ENCODE results near the gene DIP2C. TPM values are rescaled to one million over a fixed set of nuclear protein-coding genes. Genes with fewer than 3 reads are reported as not detected.
"Not testable (repeated sequence)": the region's sequence is repeated elsewhere in the genome, so short reads cannot be mapped to it uniquely, and the experiment has no call there.

DIP2C gene
- polyA plus RNA-seq, 3 donors: 4.4 to 15.1 (median 10.0) TPM

DNA sequence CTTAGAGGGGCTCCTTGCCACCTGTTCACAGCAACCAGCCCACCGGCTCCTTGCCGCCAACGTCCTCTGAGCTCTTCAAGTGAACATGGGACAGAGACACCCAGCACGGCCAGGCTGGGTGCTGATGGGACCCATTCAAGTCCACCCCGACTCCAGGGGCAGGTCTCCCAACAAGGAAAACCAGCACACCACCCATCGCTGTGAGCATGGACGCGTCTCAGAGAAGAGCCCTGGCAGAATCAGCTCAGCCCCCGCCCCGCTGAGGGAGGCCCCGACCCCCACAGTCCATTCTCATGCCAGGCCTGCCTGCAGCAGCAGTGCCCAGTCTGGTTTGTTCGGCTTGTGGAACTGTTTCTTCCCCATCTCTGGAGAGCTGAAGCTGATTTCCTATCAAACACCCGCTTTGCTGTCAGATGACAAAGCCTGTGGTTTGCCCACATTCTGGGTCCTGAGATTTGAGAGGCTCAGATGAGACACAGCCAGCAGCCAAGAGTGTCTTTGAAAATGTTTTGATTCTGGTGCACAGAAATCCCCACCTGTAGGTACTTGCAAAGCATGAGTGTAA is 337.6 kb downstream of the DIP2C start:
- WGBS, 3 donors: 85 to 90% (median 89%) methylated on average over 13 of the region's 13 CpGs

DNA sequence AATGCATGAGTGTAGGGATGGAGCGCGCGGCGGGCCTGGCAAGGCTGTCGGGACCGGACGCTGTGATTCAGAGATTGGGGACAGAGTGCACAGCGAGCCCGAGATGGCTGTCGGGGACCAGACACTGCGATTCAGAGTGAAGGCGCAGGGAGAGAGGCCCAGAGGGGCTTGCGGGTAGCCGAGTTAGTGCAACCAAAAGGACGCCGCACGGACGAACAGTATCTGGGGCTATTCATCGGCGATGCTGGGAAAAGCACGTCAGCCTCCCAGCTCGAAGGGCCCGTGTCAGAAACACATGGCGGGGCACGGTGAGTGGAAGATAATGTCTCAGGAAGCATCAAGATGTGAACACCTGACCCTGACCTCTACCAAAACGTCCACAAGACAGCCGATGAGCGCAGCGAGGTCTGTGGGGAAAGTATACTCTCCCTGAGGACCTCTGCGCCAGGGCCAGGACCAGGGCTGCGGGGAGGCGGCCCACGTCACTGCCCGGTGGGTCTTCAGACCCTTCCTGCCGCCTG is 338.4 kb downstream of the DIP2C start:
- H3K27ac ChIP-seq (ENCODE audit: low read depth, low read length): no peak overlapping the region
- WGBS, 3 donors: 92 to 95% (median 93%) methylated on average over 35 of the region's 35 CpGs

More for the DNA sequence above, 337.6 kb downstream of the DIP2C start:
- H3K27ac ChIP-seq (ENCODE audit: low read depth, low read length): no peak overlapping the region

DNA sequence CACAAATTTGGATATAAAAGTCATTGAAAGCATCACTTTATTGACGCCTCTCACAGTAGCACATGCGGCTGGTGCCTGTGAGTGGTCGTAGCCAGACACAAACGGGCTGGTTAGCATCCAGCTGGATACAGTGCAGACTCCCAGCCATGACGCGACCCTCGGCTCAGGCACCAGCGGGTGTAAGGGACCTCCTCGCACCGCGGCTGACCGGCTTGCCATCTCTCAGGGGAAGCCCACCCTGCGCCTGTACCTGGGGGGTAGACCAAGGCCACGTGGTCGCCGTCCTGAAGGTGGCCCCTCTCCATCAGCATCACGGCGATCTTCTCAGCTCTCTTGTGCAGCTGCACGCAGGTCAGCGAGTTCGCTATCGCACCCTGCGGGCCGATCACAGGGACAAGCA is 340.4 kb downstream of the DIP2C start:
- H3K27ac ChIP-seq (ENCODE audit: low read depth, low read length): no peak overlapping the region
- 94 to 96% (median 95%) methylated on average over 24 of the region's 24 CpGs for WGBS, 3 donors

DNA sequence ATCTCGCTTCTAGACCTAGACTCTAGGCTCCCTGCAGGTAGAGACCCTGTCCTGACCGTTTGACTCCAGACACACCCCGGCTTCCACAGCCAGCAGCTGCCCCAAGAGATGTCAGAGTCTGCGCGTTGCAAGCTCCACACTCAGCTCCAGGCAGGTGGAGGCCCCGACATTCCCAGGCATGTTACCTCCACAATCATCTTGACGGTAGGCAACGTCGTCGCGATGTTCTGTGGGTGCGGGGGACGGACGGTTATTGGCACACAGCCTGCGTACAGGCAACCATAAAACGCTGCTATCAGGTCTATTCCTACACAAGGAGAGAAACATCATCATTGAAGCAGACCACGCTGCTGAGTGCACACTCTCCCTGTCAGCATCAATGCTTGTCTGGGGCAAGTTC is 341.0 kb downstream of the DIP2C start:
- H3K27ac ChIP-seq (ENCODE audit: low read depth, low read length): no peak overlapping the region
- WGBS, 3 donors: 95 to 97% (median 96%) methylated on average over 17 of the region's 17 CpGs

DNA sequence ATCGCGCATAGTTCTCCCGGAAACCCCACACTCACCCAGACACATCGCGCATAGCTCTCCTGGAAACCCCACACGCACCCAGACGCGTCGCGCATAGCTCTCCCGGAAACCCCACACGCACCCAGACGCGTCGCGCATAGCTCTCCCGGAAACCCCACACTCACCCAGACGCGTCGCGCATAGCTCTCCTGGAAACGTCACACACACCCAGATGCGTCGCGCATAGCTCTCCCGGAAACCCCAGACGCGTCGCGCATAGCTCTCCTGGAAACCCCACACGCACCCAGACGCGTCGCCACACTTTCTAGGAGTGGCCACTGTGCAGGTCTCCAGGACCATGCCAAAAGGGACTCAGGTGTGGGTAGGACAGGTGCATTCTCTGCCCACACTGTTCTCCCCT is 341.7 kb downstream of the DIP2C start:
- not testable (repeated sequence) for H3K27ac ChIP-seq (ENCODE audit: low read depth, low read length)
- WGBS, 3 donors: 93 to 96% (median 94%) methylated on average over 32 to 34 of the region's 34 CpGs

DNA sequence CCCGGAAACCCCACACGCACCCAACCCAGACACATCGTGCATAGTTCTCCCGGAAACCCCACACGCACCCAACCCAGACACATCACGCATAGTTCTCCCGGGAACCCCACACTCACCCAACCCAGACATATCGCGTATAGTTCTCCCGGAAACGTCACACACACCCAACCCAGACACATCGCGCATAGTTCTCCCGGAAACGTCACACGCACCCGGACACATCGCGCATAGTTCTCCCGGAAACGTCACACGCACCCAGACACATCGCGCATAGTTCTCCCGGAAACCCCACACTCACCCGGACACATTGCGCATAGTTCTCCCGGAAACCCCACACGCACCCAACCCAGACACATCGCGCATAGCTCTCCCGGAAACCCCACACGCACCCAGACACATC is 342.3 kb downstream of the DIP2C start:
- 88 to 89% (median 89%) methylated on average over 32 to 33 of the region's 33 CpGs for WGBS, 3 donors
- not testable (repeated sequence) for H3K27ac ChIP-seq (ENCODE audit: low read depth, low read length)

DNA sequence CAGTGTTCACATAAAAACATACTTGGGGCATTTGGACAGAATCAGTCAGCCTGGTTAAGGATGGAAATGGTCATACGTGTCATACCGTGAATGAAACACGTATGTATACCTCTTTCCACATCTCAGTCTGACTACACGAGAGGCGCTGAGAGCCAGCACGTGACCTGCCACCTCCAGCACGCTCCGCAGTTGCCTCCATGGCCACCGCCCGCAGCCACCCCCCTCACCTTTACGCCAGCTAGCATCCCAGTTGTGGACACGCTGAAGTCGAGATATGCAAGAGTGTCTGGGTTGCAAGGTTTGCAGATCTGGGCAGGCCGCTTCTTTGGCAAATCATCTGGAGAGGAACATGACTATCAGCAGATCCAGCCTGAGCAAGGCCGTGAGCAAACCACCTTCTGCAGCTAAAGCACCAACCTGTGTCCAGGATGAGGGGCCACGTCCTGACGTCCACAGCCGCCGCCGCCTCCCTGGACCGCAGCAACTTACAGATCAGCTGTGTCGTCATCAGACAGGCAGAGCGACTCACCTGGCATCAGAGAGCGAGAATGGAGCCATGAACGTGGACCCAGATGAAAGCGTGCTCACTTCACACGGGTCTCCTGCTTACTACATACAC is 344.8 kb downstream of the DIP2C start:
- WGBS, 3 donors: 94 to 95% (median 95%) methylated on average over 27 of the region's 27 CpGs

DNA sequence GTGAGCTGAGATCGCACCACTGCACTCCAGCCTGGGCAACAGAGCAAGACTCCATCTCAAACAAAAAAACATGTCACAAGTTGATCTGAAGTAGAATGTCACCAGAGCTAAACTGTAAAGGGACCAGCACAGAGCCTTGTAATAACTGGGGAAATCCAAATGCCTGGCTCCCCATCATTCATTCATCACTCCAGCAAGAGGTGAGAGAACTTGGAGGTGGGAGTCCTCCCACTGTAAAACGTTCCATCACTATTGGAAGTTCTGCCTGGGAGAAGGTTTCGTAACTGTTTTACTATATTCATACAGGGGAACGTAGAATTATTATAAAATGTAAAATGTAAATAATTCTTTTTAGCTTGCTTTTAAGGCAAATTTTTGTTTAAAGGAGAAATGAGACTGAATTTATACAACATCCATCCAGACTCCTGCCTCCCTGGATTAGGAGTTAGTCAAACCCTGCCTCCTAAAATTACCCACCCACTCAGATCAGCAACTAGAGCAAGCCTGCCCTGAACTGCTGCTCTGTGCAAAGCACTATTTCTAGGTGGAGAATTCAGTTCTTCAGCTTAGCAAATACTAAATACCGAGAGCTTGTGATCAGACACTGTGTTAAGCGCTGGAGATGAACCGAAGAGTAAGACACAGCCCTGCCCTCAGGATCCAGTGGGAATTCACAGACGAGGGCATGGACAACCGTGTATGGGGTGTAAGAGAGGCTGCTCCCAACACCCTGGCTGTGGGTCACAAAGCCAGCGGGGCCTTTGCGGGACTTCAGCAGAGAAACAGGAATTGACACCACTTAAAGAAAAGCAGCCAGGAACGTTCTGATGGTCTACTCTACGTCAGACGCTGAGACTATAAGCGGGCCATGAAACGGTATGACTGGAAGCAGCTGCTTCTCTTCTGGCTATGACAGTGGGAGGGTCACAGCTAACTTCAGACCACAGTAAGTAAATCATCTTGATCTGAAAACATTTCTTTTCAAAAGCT is 345.9 kb downstream of the DIP2C start:
- WGBS, 3 donors: 81 to 89% (median 82%) methylated on average over 16 of the region's 16 CpGs
- no peak overlapping the region for H3K27ac ChIP-seq (ENCODE audit: low read depth, low read length)

More for the DNA sequence above, 344.8 kb downstream of the DIP2C start:
- H3K27ac ChIP-seq (ENCODE audit: low read depth, low read length): no peak overlapping the region

DNA sequence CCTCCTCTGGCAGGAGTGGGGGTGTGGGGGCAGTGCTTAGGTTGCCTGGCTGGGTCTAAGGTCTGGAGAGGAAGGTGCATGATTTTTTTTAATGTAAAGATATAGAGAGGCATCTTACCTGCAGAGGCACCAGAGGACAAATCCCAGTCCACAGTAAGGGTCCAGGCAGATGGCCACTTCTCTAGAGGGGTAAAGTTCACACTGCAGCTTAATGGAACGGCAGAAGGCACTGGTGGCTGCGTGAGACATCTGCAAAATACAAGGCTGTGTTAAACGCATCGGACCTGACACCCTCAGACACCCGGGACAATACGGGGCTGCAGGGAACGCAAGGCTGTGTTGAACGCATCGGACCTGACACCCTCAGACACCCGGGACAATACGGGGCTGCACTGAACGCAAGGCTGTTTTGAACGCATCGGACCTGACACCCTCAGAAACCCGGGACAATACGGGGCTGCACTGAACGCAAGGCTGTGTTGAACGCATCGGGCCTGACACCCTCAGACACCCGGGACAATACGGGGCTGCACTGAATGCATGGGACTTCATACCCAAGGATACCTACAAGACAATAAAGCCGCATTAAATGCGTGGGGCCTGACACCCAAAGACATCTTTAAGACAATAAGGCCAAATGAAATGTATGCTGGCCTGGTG is 348.3 kb downstream of the DIP2C start:
- no peak overlapping the region for H3K27ac ChIP-seq (ENCODE audit: low read depth, low read length)
- WGBS, 3 donors: 93 to 96% (median 94%) methylated on average over 23 of the region's 23 CpGs

DNA sequence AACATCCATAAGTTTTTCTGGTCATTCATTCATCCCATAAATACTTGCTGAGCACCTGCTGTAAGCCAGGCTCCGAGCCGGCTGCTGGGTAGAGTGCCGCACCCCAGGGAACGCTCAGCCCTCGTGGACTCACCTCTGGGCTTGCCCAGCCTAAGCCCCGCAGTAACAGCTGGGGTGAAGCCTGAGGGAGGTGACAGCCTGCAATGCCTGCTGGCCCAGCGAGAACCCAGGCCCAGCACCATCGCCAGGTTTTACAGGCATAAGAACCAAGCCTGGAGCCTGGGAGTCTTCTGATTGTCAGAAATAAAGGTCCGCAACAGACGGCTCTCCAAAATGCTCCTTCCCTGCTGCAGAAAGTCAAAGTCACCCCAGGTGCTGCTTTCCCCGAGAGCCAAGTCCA is 348.8 kb downstream of the DIP2C start:
- H3K27ac ChIP-seq (ENCODE audit: low read depth, low read length): no peak overlapping the region
- 92 to 95% (median 94%) methylated on average over 11 of the region's 11 CpGs for WGBS, 3 donors

DNA sequence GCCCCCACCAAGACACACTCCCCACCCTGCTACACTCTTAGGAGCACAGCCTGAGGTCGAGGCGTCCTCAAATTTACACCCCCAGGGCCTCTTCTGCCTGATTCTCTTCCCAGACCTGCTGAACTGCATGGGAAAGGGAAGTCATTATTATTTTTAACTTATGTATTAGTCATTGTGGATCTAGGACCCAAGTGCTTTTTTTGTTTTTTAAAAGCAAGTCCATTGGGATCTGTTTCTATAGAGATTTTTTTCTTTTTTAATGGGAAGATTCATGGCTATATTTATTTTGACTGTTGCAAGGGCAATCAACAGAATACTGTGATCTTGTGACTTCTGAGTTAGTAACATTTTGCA is 350.5 kb downstream of the DIP2C start:
- H3K27ac ChIP-seq (ENCODE audit: low read depth, low read length): no peak overlapping the region
- WGBS, 3 donors: 65 to 86% (median 79%) methylated on average over 2 of the region's 2 CpGs

DNA sequence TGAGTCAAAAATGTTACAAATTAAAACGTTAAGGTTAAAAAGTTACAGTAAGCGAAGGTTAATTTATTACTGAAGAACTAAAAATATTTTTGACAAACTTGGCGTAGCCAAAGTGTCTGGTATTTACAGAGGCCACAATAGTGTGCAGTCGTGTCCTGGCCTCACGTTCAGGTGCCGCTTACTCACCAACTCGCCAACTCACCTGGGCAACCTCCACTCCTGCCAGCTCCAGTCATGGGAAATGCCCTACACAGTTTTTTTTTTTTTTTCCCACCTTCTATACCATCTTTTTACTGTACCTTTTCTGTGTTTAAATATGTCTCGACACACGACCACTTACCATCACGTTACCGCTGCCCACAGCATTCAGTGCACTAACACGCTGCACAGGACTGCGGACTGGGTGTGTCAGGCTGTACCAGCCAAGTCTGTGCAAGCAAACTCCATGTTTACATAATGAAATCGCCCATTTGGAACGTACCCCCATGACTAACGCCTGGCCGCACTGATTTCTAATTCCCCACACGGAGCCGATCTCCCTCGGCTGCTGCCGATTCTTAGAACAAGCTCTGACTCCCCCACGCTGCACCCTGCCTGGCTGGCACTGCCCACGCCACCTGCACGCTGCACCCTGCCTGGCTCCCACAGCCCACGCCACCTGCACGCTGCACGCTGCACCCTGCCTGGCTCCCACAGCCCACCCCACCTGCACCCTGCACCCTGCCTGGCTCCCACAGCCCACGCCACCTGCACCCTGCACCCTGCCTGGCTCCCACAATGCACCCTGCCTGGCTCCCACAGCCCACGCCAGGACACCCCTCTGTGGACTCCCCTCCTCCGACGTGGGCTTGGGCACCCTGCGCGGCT is 351.1 kb downstream of the DIP2C start:
- no peak overlapping the region for H3K27ac ChIP-seq (ENCODE audit: low read depth, low read length)
- 75 to 80% (median 79%) methylated on average over 30 to 33 of the region's 33 CpGs for WGBS, 3 donors

DNA sequence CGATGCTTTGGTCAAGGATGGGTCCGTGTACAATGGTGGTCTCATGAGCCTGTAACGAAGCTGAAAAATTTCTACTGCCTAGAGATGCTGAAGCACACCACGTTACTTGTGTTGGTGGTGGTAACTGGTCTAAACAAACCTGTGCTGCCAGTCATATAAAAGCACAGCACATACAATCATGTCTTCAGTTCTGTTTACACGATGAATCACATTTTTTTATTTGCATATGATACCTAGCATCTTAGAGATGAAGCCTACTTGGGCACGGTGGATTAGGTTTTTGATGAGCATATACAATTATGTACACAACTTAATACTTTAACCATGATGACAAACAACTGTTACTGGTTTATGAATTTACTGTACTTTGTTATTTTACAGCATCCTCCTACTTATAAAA is 353.2 kb downstream of the DIP2C start:
- no peak overlapping the region for H3K27ac ChIP-seq (ENCODE audit: low read depth, low read length)
- WGBS, 3 donors: 88 to 96% (median 94%) methylated on average over 6 of the region's 6 CpGs

DNA sequence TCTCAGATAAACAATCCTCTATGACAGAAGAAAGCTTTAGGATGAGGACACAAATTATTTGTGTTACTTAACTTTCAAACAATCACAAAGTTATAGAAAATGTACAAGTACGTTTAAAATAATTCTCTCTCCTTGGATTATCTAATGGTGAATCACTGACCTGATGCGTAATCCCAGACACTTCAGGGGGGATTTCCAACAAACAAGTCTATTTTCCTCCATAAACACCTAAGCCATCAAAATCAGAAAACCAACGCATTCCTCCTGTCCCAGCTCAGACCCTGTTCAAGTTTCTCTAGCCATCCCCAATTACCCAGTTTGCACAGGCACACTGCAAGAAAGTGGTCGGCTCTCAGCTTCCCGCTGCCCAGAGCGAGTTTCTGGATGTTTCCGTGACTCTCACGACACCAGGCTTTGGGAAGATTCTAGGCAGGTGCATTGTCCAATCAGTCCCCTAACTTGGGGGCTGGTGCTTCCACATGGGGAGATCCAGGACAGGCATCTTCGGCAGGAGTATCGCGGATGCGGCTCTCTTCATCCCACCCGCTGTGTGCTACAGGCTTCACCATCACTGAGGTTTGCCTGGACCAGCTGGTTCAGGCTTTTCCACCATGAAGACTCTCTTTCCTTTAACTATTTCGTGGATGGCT is 354.2 kb downstream of the DIP2C start:
- 91 to 93% (median 93%) methylated on average over 14 of the region's 14 CpGs for WGBS, 3 donors
- no peak overlapping the region for H3K27ac ChIP-seq (ENCODE audit: low read depth, low read length)

DNA sequence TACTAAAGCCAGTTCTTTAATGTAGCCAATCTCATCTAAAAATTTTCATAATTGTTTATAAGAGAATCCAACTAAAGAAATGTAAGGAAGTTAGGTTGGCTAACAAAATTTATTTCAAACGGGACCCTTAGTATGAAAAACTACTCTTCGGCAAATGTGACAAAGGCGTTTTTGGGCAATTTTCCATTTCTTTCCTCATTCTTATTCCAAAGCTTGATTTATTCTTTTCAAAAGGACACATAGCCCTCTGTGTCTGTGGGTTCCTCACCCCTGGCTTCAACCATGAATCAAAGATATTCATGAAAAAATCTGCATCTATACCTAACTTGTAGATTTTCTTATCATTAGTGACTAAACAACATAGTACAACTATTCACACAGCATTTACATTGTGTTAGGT is 358.3 kb downstream of the DIP2C start:
- no peak overlapping the region for H3K27ac ChIP-seq (ENCODE audit: low read depth, low read length)
- 90 to 92% (median 90%) methylated on average over 3 of the region's 3 CpGs for WGBS, 3 donors

DNA sequence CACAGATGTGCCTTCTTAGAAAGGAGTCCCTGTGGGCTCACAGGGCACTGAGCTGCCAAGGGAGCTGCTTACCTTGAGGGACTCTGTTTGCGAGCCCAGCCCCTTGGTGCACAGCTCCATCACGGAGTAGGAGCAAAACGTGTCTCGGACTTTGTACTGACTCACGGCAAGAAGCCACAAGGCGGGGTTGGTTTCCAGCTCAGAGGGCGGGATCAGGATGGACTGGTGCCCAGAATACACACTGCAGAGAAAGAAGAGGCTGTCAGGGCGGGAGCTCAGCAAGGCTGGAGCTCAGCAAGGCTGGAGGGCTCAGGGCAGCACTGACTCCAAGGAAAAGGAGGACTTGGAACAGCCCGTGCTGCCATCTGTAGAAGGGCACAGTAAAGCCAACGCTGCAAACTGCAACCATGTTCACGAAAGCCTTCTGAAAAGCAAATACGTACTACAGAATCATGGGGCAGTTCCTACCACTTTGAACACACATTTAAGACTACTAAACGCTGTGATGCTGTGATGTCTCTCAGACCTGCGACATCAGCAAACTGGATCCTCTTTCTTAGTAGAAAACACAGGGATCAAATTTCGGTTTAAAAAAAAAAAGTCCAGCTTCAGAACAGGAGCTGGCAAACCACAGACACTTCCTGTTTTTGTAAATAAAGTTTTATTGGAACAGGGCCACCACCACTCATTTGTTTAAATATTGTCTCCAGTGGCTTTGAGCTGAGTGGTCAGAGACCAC is 359.9 kb downstream of the DIP2C start:
- WGBS, 3 donors: 25 to 45% (median 41%) methylated on average over 15 of the region's 15 CpGs
- no peak overlapping the region for H3K27ac ChIP-seq (ENCODE audit: low read depth, low read length)

Data from adipose tissue (tissue), 3 donors.